ENCODE measurements around the gene ABHD12B.

ABHD12B gene

GRCh38 chr14:50839048-50839447 lies 32.8 kb upstream of the ABHD12B start:
- no peak for TF ChIP-seq CTCF (IDR thresholded peaks at IDR 0.05)
- H3K9ac ChIP-seq, result no peak overlapping the region
- no peak overlapping the region for H3K27ac ChIP-seq

GRCh38 chr14:50839691-50840090 lies 32.2 kb upstream of the ABHD12B start:
- H3K27me3 ChIP-seq (ENCODE audit: control insufficient read depth, insufficient read depth, low read length), result no peaks in the 10 kb centered on the region
- no peaks in the 10 kb centered on the region for H3K4me1 ChIP-seq
- H3K79me2 ChIP-seq, result no peaks in the 10 kb centered on the region
- H3K4me2 ChIP-seq (ENCODE audit: low read length), result no peak overlapping the region
- no peak overlapping the region for H2AFZ ChIP-seq
- H3K9ac ChIP-seq, result no peak overlapping the region
- no peaks in the 10 kb centered on the region for H3K36me3 ChIP-seq (ENCODE audit: control insufficient read depth, insufficient read depth, low read length)
- H3K9me3 ChIP-seq (ENCODE audit: control insufficient read depth, low read length), result no peaks in the 10 kb centered on the region
- no peak for TF ChIP-seq CTCF (IDR thresholded peaks at IDR 0.05)
- H3K4me3 ChIP-seq (ENCODE audit: low read depth, low read length), result no peak overlapping the region
- no peak overlapping the region for H3K27ac ChIP-seq

More at GRCh38 chr14:50839048-50839447, 32.8 kb upstream of the ABHD12B start:
- H3K36me3 ChIP-seq (ENCODE audit: control insufficient read depth, insufficient read depth, low read length), result no peaks in the 10 kb centered on the region
- no peaks in the 10 kb centered on the region for H3K4me1 ChIP-seq
- H3K9me3 ChIP-seq (ENCODE audit: control insufficient read depth, low read length), result no peaks in the 10 kb centered on the region
- H3K27me3 ChIP-seq (ENCODE audit: control insufficient read depth, insufficient read depth, low read length), result no peaks in the 10 kb centered on the region
- H3K79me2 ChIP-seq, result no peaks in the 10 kb centered on the region
- H3K4me2 ChIP-seq (ENCODE audit: low read length), result no peak overlapping the region
- no peak overlapping the region for H2AFZ ChIP-seq
- no peak overlapping the region for H3K4me3 ChIP-seq (ENCODE audit: low read depth, low read length)

- Histone ChIP-seq H3K4me2 (ENCODE audit: low read length) (no peak overlapping the region), H3K27me3 (ENCODE audit: control insufficient read depth, insufficient read depth, low read length) (no peaks in the 10 kb centered on the region), H3K9ac (no peak overlapping the region), H3K27ac (no peak overlapping the region), H2AFZ (no peak overlapping the region), H3K36me3 (ENCODE audit: control insufficient read depth, insufficient read depth, low read length) (no peaks in the 10 kb centered on the region), H3K9me3 (ENCODE audit: control insufficient read depth, low read length) (no peaks in the 10 kb centered on the region), H3K79me2 (no peaks in the 10 kb centered on the region), H3K4me1 (no peaks in the 10 kb centered on the region), H3K4me3 (ENCODE audit: low read depth, low read length) (no peak overlapping the region)
- TF ChIP-seq CTCF (IDR thresholded peaks at IDR 0.05), result no peak
These were observed 27.5 kb upstream of the ABHD12B start for GRCh38 chr14:50844391-50844790.

GRCh38 chr14:50845166-50845565 lies 26.7 kb upstream of the ABHD12B start:
- H3K27ac ChIP-seq, result no peak overlapping the region
- H3K27me3 ChIP-seq (ENCODE audit: control insufficient read depth, insufficient read depth, low read length), result no peaks in the 10 kb centered on the region
- no peak for TF ChIP-seq CTCF (IDR thresholded peaks at IDR 0.05)
- H3K4me2 ChIP-seq (ENCODE audit: low read length), result no peak overlapping the region
- H3K9me3 ChIP-seq (ENCODE audit: control insufficient read depth, low read length), result no peaks in the 10 kb centered on the region
- H3K36me3 ChIP-seq (ENCODE audit: control insufficient read depth, insufficient read depth, low read length), result no peaks in the 10 kb centered on the region
- H3K9ac ChIP-seq, result no peak overlapping the region
- H3K79me2 ChIP-seq, result no peaks in the 10 kb centered on the region
- H2AFZ ChIP-seq, result no peak overlapping the region
- no peak overlapping the region for H3K4me3 ChIP-seq (ENCODE audit: low read depth, low read length)
- no peaks in the 10 kb centered on the region for H3K4me1 ChIP-seq

- Histone ChIP-seq H3K27ac (no peak overlapping the region), H3K4me1 (no peaks in the 10 kb centered on the region), H3K9me3 (ENCODE audit: control insufficient read depth, low read length) (no peaks in the 10 kb centered on the region), H3K79me2 (no peaks in the 10 kb centered on the region), H2AFZ (no peak overlapping the region), H3K4me2 (ENCODE audit: low read length) (no peak overlapping the region), H3K4me3 (ENCODE audit: low read depth, low read length) (no peak overlapping the region), H3K36me3 (ENCODE audit: control insufficient read depth, insufficient read depth, low read length) (no peaks in the 10 kb centered on the region), H3K27me3 (ENCODE audit: control insufficient read depth, insufficient read depth, low read length) (no peaks in the 10 kb centered on the region), H3K9ac (no peak overlapping the region)
- TF ChIP-seq CTCF (IDR thresholded peaks at IDR 0.05), result no peak
These were observed 25.5 kb upstream of the ABHD12B start for GRCh38 chr14:50846226-50846880.
